Spinal cord (tissue), 10 donors: Measurements from ENCODE around the gene PCNT. TPM values are rescaled to one million over a fixed set of nuclear protein-coding genes. Genes with fewer than 3 reads are reported as not detected.
"Not testable (repeated sequence)": the region's sequence is repeated elsewhere in the genome, so short reads cannot be mapped to it uniquely, and the experiment has no call there.

ENCODE experiments used
- DNase-seq, 6 donors: peaks; one replicate each; pipeline versions ENCODE4 v3.0.0 to v3.0.0-alpha.2; 2013 to 2015; ENCODE audit warnings: low spot score in 6 of 6, low read depth in 4 of 6
- H3K27ac ChIP-seq: one replicate; pipeline ENCODE4 v1.5.1; 2013; ENCODE audit warnings: low read depth, low read length, control low read depth
- H3K27me3 ChIP-seq: one replicate; pipeline ENCODE4 v1.6.1; 2013; ENCODE audit warnings: low read length; ENCODE audit not compliant: control insufficient read depth, insufficient read depth
- H3K36me3 ChIP-seq: one replicate; pipeline ENCODE4 v1.6.1; 2013; ENCODE audit warnings: low read length; ENCODE audit not compliant: control insufficient read depth, insufficient read depth
- H3K4me1 ChIP-seq: one replicate; pipeline ENCODE4 v1.6.1; 2013; ENCODE audit warnings: low read length; ENCODE audit not compliant: control insufficient read depth, insufficient read depth
- H3K4me3 ChIP-seq: one replicate; pipeline ENCODE4 v1.5.1; 2013; ENCODE audit warnings: low read depth, low read length, control low read depth
- H3K9me3 ChIP-seq: one replicate; pipeline ENCODE4 v1.6.1; 2013; ENCODE audit warnings: low read length; ENCODE audit not compliant: control insufficient read depth, insufficient read depth
- WGBS: methylation state at CpG from one replicate; pipeline ENCODE4 v1.1.5; 2013; ENCODE audit warnings: missing lambda C conversion rate; ENCODE audit not compliant: insufficient coverage; 5-methylcytosine and 5-hydroxymethylcytosine counted together
- polyA plus RNA-seq, 2 donors: library from polyadenylated mRNA; unstranded; fragments of 120-200 nt; gene quantifications; one replicate each; pipeline ENCODE4 v1.2.1, GENCODE V29; 2013; ENCODE audit not compliant: insufficient read length in 2 of 2
- total RNA-seq, 2 donors: library from RNA; depleted of rRNA in 1 of 2; stranded (reverse); fragments of 120-200 nt in 1 of 2; fragments of >200 nt in 1 of 2; gene quantifications; one replicate each; pipeline versions ENCODE4 v1.2.3 to v1.2.4, GENCODE V29; 2013 to 2014
- donor health status: healthy.

The PCNT gene
- total and polyA plus RNA-seq, 4 donors = 18.4 to 47.4 (median 29.9) TPM

DNA sequence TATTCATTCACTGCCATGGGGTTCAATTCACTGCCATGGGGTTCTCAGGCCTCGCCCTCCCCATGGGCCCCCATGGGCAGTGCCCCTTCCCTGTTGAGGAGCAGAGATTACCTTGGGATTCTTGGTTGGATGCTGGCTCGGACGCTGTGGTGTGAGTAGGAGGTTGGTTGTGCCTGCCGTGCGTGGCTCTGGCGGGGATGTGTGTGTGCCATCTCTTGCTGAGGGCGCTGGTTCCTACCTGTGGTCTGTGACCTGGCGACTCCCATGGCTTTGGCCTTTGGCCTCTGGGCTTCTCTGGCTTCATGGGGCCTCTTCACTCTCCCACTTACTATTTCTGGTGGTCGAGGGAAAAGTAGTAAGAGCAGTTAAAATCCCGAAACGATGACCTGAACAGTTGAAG, 42.1 kb downstream of the PCNT start:
- 94% methylated on average over 10 of the region's 11 CpGs for WGBS
- Histone ChIP-seq H3K9me3 (no peaks in the 10 kb centered on the region), H3K4me3 (no peak overlapping the region), H3K27ac (no peak overlapping the region), H3K4me1 (no peaks in the 10 kb centered on the region), H3K27me3 (no peaks in the 10 kb centered on the region), H3K36me3 (peaks cover 79% of the 10 kb centered on the region)
- no peak for DNase-seq

DNA sequence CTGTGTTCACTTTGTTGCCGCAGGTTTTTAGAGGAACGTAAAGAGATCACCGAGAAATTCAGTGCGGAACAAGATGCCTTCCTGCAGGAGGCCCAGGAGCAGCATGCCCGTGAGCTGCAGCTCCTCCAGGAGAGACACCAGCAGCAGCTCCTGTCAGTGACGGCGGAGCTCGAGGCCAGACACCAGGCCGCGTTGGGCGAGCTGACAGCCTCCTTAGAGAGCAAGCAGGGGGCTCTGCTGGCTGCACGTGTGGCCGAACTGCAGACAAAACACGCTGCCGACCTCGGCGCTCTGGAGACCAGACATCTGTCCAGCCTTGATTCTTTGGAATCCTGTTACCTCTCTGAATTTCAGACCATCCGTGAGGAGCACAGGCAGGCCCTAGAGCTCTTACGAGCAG, 42.6 kb downstream of the PCNT start:
- DNase-seq = no peak
- 90% methylated on average over 19 of the region's 19 CpGs for WGBS
- H3K4me1 ChIP-seq = no peaks in the 10 kb centered on the region
- H3K27ac ChIP-seq = no peak overlapping the region
- no peak overlapping the region for H3K4me3 ChIP-seq
- H3K9me3 ChIP-seq = no peaks in the 10 kb centered on the region
- no peaks in the 10 kb centered on the region for H3K27me3 ChIP-seq
- H3K36me3 ChIP-seq = peaks cover 80% of the 10 kb centered on the region

DNA sequence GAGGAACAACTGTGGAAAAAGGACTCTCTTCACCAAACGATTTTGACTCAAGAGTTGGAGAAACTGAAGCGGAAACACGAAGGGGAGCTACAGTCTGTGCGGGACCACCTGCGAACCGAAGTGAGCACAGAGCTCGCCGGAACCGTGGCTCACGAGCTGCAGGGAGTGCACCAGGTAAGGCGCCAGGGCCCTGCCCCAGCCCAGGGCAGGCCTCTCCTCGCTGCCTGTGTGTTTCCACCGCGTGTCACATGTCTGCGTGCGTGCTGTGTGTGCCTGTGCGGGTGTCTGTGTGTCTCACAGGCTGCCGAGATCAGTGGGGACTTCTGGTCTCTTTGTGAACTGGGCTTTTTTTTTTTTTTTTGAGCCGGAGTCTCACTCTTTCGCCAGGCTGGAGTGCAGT, 43.0 kb downstream of the PCNT start:
- Histone ChIP-seq H3K27me3 (no peaks in the 10 kb centered on the region), H3K4me3 (no peak overlapping the region), H3K4me1 (no peaks in the 10 kb centered on the region), H3K36me3 (peaks cover 82% of the 10 kb centered on the region), H3K27ac (no peak overlapping the region), H3K9me3 (no peaks in the 10 kb centered on the region)
- no peak for DNase-seq
- 94% methylated on average over 19 of the region's 20 CpGs for WGBS

DNA sequence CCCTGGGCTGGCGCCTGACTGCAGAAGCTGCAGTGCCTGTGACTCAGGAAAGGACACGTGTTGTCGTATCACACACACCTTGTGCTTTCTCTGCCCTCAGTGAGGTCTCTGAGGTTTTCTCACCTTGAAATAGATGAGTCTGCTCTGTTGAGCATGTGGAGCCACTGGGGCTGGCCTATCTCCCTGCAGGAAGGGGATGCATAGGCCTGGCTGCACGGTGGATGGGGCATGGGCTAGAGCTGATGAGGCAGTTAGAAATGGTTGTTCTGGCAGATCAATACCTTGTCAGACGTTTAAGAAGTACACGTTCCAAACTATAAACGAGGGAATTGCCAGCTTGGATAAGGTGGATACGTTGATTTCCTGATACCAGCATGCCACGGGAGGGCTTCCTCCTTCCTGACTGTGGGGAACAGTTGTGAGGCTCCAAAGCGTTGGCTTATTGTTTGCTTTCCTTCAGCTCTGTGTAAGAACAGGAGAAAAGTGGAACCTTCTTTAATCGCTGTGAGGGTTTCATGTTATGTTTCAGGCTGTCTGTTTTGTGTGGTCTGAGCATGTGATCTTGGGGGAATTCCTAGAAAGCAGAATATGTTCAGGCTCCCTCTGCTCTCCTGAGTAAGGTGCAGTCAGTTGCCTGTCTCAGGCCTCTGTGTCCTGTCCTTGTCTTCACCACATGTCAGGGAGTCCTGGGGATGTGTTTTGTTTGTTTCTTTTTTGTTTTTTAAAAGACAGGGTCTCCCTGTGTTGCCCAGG, 44.8 kb downstream of the PCNT start:
- Histone ChIP-seq H3K27me3 (no peaks in the 10 kb centered on the region), H3K4me3 (no peak overlapping the region), H3K36me3 (peaks cover 79% of the 10 kb centered on the region), H3K4me1 (no peaks in the 10 kb centered on the region), H3K27ac (no peak overlapping the region), H3K9me3 (no peaks in the 10 kb centered on the region)
- WGBS = 87% methylated on average over 11 of the region's 11 CpGs
- DNase-seq = no peak

DNA sequence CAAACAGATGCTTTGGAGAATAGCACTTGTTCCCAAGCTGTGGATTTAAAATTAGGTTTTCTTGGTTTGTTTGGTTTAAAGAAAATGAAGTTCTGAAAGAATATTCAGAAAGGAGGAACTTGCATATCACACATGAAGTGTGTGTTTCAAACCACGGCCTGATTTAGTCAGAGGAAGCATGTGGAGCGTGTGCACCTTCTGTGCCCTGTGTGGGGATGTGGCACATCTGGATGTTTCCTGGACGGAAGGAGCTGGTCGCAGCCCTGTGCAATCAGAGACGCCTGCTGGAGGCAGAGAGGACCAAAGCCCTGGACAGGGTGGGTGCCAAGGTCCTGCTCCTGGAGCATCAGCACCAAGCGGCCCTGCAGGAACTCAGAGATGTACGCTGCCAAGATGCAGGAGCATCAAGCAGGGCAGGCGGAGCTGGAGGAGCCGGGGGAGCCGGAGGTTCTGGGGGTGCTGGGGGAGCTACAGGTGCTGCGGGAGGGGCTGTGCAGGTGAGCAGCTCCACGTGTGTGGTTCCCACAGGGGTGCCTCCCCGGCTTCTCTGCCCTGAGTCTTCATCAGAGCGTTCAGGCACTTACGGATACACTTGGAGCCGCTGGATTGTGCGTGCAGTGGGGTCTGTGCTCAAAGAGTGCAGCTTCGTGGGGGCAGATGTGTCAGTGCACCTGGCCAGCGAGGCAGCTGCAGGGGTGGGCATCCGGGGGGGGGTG, 45.7 kb downstream of the PCNT start:
- Histone ChIP-seq H3K36me3 (peaks cover 69% of the 10 kb centered on the region), H3K4me1 (no peaks in the 10 kb centered on the region), H3K27ac (no peak overlapping the region), H3K9me3 (no peaks in the 10 kb centered on the region), H3K27me3 (no peaks in the 10 kb centered on the region), H3K4me3 (no peak overlapping the region)
- no peak for DNase-seq
- 89% methylated on average over 20 of the region's 20 CpGs for WGBS

DNA sequence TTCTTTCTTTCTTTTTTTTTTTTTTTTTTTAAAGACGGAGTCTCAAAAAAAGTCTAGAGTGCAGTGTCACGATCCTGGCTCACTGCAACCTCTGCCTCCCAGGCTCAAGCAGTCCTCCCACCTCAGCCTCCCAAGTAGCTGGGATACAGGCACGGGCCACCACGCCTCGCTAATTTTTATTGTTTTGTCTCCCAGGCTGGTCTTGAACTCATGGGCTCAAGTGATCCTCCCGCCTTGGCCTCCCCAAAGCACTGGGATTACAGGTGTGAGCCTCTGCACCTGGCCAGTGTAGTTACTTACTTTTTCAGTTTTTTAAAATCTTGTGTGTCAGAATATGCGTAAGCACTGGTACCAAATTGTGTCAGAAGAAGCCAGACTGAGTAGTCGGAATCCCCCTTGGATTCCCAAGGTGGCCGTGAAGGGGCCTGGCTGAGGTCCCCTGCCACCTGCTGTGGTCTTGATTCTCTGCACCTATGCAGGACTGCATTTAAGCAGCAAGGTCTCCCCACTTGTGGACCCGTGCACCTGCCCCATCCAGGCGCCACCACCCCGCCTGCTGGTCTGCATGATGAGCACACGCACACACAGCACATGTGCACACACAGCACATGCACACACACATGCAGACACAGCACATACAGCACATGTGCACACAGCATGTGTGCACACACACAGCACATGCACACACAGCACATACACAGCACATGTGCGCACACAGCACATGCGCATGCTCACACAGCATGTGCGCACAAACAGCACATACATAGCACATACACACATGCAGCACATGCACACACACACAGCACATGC, 47.5 kb downstream of the PCNT start:
- no peaks in the 10 kb centered on the region for H3K27me3 ChIP-seq
- no peak overlapping the region for H3K4me3 ChIP-seq
- peaks cover 63% of the 10 kb centered on the region for H3K36me3 ChIP-seq
- no peaks in the 10 kb centered on the region for H3K9me3 ChIP-seq
- DNase-seq = no peak
- WGBS = 96% methylated on average over 14 of the region's 16 CpGs
- H3K27ac ChIP-seq = no peak overlapping the region
- no peaks in the 10 kb centered on the region for H3K4me1 ChIP-seq

DNA sequence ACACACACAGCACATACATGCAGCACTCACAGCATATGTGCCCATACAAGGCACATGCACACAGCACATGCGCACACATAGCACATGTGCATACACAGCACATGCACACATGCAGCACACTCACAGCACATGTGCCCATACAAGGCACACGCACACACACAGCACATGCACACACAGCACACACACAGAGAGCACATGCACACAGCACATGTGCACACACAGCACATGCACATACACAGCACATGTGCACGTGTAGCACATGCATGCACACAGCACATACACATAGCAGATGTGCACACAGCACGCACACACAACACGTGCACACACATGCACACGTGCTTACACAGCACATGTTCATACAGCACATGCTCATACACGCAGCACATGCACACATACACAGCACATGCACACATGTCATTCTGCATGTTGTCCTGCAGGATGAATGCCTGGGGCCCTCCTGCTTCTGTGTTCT, 48.1 kb downstream of the PCNT start:
- Histone ChIP-seq H3K36me3 (peaks cover 62% of the 10 kb centered on the region), H3K4me1 (no peaks in the 10 kb centered on the region), H3K9me3 (no peaks in the 10 kb centered on the region), H3K4me3 (no peak overlapping the region), H3K27ac (no peak overlapping the region), H3K27me3 (no peaks in the 10 kb centered on the region)
- WGBS = 94% methylated on average over 6 of the region's 7 CpGs
- DNase-seq = no peak

DNA sequence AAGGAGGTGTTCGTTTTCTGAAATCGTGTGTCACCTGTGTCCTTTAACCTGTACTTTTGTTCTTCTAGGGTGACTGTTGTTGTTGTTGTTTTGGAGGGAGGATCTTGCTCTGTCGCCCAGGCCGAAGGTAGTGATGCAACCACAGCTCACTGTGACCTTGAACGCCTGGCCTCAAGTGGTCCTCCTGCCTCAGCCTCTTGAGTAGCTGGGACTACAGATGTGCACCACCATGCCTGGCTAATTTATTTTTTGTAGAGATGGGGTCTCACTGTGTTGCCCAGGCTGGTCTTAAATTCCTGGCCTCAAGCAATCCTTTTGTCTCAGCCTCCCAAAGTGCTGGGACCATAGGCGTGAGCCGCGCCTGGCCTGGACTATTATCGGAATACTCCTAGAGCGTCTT, 49.0 kb downstream of the PCNT start:
- H3K4me3 ChIP-seq, H3K4me1 ChIP-seq, H3K9me3 ChIP-seq, DNase-seq, H3K27me3 ChIP-seq, H3K27ac ChIP-seq: not testable (repeated sequence)
- 99% methylated on average over 8 of the region's 10 CpGs for WGBS
- peaks cover 55% of the 10 kb centered on the region for H3K36me3 ChIP-seq

DNA sequence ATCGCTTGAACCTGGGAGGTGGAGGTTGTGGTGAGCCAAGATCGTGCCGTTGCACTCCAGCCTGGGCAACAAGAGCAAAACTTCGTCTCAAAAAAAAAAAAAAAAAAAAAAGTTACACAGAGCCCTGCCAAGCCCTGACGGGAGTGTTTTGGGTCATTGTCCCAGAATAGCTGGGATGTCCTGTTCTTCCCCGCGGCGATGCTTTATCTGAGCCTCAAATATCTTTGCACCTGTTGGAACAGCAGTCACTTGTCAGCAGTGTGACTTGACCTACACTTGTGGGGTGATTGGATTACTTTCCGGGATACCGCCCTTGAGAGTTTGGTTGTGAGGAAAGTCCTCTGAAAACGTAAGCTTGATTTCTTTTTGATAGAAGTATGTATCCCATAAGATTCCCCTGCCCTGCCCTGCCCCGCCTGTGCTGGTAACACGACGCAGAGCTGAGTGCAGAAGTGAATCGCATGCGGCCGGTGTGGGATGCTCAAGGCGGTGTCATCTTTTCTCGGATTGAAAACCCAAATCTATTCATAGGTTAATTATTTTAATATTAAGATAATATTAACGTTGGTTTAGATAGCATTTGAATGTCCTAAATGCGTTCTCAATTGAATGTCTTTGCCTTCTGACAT, 50.9 kb downstream of the PCNT start:
- Histone ChIP-seq H3K4me3 (no peak overlapping the region), H3K27ac (no peak overlapping the region), H3K27me3 (no peaks in the 10 kb centered on the region), H3K36me3 (peaks cover 52% of the 10 kb centered on the region), H3K9me3 (peaks cover 2% of the 10 kb centered on the region), H3K4me1 (no peaks in the 10 kb centered on the region)
- DNase-seq = no peak
- 79% methylated on average over 7 of the region's 21 CpGs for WGBS
